Measurements from ENCODE around the gene FXYD2.

Gene FXYD2

GRCh38 chr11:117809236-117810055 lies 15.1 kb downstream of the FXYD2 start:
- Histone ChIP-seq H3F3A (ENCODE audit: control insufficient read depth, insufficient read depth) (no peaks in the 10 kb centered on the region), H3K27me3 (ENCODE audit: control insufficient read depth, low read length) (peaks cover 11% of the 10 kb centered on the region; the same call in 1 of the 2 replicates), H3K4me2 (ENCODE audit: low read length) (no peak overlapping the region), H3K79me2 (ENCODE audit: control insufficient read depth, low read length) (no peaks in the 10 kb centered on the region), H3K36me3 (ENCODE audit: control insufficient read depth, low read length) (no peaks in the 10 kb centered on the region), H3K9me2 (replicated peaks; ENCODE audit: control insufficient read depth, low read length) (no peaks in the 10 kb centered on the region), H3K4me3 (ENCODE audit: low read length) (no peak overlapping the region), H3K4me1 (ENCODE audit: control insufficient read depth, low read length) (peaks cover 3% of the 10 kb centered on the region), H3K27ac (ENCODE audit: low read depth, low read length) (no peak overlapping the region), H4K20me1 (ENCODE audit: control insufficient read depth, insufficient read depth, low read depth, low read length) (no peaks in the 10 kb centered on the region), H3K9me3 (ENCODE audit: control insufficient read depth, insufficient read depth, low read length) (no peaks in the 10 kb centered on the region)
- TF ChIP-seq, protein P1, sequence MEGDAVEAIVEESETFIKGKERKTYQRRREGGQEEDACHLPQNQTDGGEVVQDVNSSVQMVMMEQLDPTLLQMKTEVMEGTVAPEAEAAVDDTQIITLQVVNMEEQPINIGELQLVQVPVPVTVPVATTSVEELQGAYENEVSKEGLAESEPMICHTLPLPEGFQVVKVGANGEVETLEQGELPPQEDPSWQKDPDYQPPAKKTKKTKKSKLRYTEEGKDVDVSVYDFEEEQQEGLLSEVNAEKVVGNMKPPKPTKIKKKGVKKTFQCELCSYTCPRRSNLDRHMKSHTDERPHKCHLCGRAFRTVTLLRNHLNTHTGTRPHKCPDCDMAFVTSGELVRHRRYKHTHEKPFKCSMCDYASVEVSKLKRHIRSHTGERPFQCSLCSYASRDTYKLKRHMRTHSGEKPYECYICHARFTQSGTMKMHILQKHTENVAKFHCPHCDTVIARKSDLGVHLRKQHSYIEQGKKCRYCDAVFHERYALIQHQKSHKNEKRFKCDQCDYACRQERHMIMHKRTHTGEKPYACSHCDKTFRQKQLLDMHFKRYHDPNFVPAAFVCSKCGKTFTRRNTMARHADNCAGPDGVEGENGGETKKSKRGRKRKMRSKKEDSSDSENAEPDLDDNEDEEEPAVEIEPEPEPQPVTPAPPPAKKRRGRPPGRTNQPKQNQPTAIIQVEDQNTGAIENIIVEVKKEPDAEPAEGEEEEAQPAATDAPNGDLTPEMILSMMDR (IDR thresholded peaks at IDR 0.05; ENCODE audit: low read depth, low read length, poor library complexity, severe bottlenecking), result no peak

- Histone ChIP-seq H3F3A (ENCODE audit: control insufficient read depth, insufficient read depth) (no peaks in the 10 kb centered on the region), H4K20me1 (ENCODE audit: control insufficient read depth, insufficient read depth, low read depth, low read length) (no peaks in the 10 kb centered on the region), H3K4me2 (ENCODE audit: low read length) (no peak overlapping the region), H3K4me1 (ENCODE audit: control insufficient read depth, low read length) (no peaks in the 10 kb centered on the region), H3K9me2 (replicated peaks; ENCODE audit: control insufficient read depth, low read length) (no peaks in the 10 kb centered on the region), H3K36me3 (ENCODE audit: control insufficient read depth, low read length) (no peaks in the 10 kb centered on the region), H3K27ac (ENCODE audit: low read depth, low read length) (no peak overlapping the region), H3K4me3 (ENCODE audit: low read length) (no peak overlapping the region), H3K79me2 (ENCODE audit: control insufficient read depth, low read length) (no peaks in the 10 kb centered on the region), H3K27me3 (ENCODE audit: control insufficient read depth, low read length) (peaks cover 11% of the 10 kb centered on the region; the same call in 1 of the 2 replicates), H3K9me3 (ENCODE audit: control insufficient read depth, insufficient read depth, low read length) (no peaks in the 10 kb centered on the region)
- TF ChIP-seq EZH2phosphoT487 (IDR thresholded peaks at IDR 0.05; ENCODE audit: borderline replicate concordance, low read length), result no peak
- TF ChIP-seq, protein P1 (IDR thresholded peaks at IDR 0.05; ENCODE audit: low read depth, low read length, poor library complexity, severe bottlenecking), result no peak
Measured at GRCh38 chr11:117808784-117809183, 15.8 kb downstream of the FXYD2 start.

DNA sequence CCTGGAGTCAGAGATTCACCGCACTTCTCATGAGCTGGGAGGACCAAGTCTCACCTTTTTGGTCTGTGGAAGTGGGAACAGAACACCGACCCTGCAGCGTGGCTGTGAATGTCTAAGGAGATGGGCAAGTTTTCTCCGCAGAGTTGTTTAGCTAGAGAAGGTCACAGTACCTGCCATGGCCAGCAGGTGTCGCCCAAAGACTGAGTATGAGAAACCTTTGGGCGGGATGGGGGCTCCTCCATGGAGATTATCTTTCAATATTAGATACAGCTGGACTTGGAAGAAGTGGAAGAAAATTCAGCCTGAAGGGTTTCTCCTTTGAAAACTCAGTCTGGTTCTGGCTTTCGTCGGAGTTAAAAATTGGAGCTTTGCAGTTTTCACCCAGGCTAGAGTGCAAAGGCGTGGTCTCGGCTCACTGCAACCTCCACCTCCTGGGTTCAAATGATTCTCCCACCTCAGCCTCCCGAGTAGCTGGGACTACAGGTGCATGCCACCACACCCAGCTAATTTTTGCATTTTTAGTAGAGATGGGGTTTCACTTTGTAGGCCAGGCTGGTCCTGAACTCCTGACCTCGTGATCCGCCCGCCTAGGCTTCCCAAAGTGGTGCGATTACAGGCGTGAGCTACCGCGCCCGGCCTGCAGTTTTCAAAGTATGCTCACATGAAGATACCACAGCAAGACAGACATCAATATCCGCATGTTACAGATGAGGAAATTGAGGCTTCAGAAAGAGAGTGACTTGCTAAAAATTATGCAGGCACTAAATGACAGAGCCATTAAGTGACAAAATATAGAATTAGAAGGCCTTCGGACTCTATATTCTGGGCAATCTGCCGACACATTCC lies 16.8 kb downstream of the FXYD2 start:
- TF ChIP-seq, protein P1 (IDR thresholded peaks at IDR 0.05; ENCODE audit: low read depth, low read length, poor library complexity, severe bottlenecking), result peak; percentile 97
- TF ChIP-seq EZH2phosphoT487 (IDR thresholded peaks at IDR 0.05; ENCODE audit: borderline replicate concordance, low read length), result no peak

More for the DNA sequence above, 16.8 kb downstream of the FXYD2 start:
- Histone ChIP-seq H3K36me3 (ENCODE audit: control insufficient read depth, low read length) (no peaks in the 10 kb centered on the region), H3K27ac (ENCODE audit: low read depth, low read length) (no peak overlapping the region), H3K9me3 (ENCODE audit: control insufficient read depth, insufficient read depth, low read length) (no peaks in the 10 kb centered on the region), H4K20me1 (ENCODE audit: control insufficient read depth, insufficient read depth, low read depth, low read length) (no peaks in the 10 kb centered on the region), H3K9me2 (replicated peaks; ENCODE audit: control insufficient read depth, low read length) (no peaks in the 10 kb centered on the region), H3K4me3 (ENCODE audit: low read length) (no peak overlapping the region), H3K79me2 (ENCODE audit: control insufficient read depth, low read length) (no peaks in the 10 kb centered on the region), H3F3A (ENCODE audit: control insufficient read depth, insufficient read depth) (no peaks in the 10 kb centered on the region), H3K4me2 (ENCODE audit: low read length) (no peak overlapping the region), H3K27me3 (ENCODE audit: control insufficient read depth, low read length) (peaks cover 14% of the 10 kb centered on the region), H3K4me1 (ENCODE audit: control insufficient read depth, low read length) (no peaks in the 10 kb centered on the region)
